ENCODE results near the gene TBC1D24. TPM values are rescaled to one million over a fixed set of nuclear protein-coding genes. Genes with fewer than 3 reads are reported as not detected.

TBC1D24 gene
- polyA plus RNA-seq, 3 donors from 2014 or later = 1.1 to 4.5 (median 2.4) TPM

GRCh38 chr16:2457267-2457666 is 17.7 kb upstream of the TBC1D24 start:
- Mint-ChIP-seq H3K27ac (no peak overlapping the region), H3K4me3 (no peak overlapping the region), H3K27me3 (ENCODE audit: low read depth in 3 of 3) (peaks cover 0 to 5% (median 0%) of the 10 kb centered on the region in 3 donors), H3K4me1 (peaks cover 6% of the 10 kb centered on the region in 2 donors), H3K9me3 (no peaks in the 10 kb centered on the region), H3K36me3 (peaks cover 5 to 9% (median 8%) of the 10 kb centered on the region in 3 donors)
- no peak for DNase-seq

- Mint-ChIP-seq H3K9me3 (no peaks in the 10 kb centered on the region), H3K27me3 (ENCODE audit: low read depth in 3 of 3) (peaks cover 0 to 4% (median 0%) of the 10 kb centered on the region in 3 donors), H3K4me1 (peaks cover 6% of the 10 kb centered on the region in 2 donors), H3K27ac (peak overlapping the region in 2 of 6 donors; percentile 55 to 56), H3K4me3 (peak overlapping the region in 1 of 5 donors; percentile 26), H3K36me3 (peaks cover 0 to 4% (median 3%) of the 10 kb centered on the region in 3 donors)
- no peak for DNase-seq
These were observed 17.0 kb upstream of the TBC1D24 start for GRCh38 chr16:2457946-2458345.

GRCh38 chr16:2458887-2459646 is 15.9 kb upstream of the TBC1D24 start:
- peaks cover 0 to 4% (median 0%) of the 10 kb centered on the region in 3 donors for H3K27me3 Mint-ChIP-seq (ENCODE audit: low read depth in 3 of 3)
- H3K9me3 Mint-ChIP-seq = no peaks in the 10 kb centered on the region
- no peaks in the 10 kb centered on the region for H3K36me3 Mint-ChIP-seq
- H3K27ac Mint-ChIP-seq = peak overlapping the region in 5 of 6 donors; percentile 36 to 92 (median 85)
- peaks cover 6% of the 10 kb centered on the region in 2 donors for H3K4me1 Mint-ChIP-seq
- no peak for DNase-seq
- peak overlapping the region; percentile 85 to 94 (median 93) for H3K4me3 Mint-ChIP-seq

GRCh38 chr16:2459647-2460390 is 15.1 kb upstream of the TBC1D24 start, which contains the start of gene TEDC2:
TEDC2 (plus strand) TSS chr16:2460109; CDS start chr16:2460145, 36 bp downstream.
- H3K9me3 Mint-ChIP-seq = no peaks in the 10 kb centered on the region
- H3K27ac Mint-ChIP-seq = peak within 1 kb of the TSS in 5 of 6 donors; percentile 36 to 92 (median 85)
- H3K27me3 Mint-ChIP-seq (ENCODE audit: low read depth in 3 of 3) = peaks cover 0 to 4% (median 0%) of the 10 kb centered on the region in 3 donors
- H3K4me3 Mint-ChIP-seq = peak within 1 kb of the TSS; percentile 85 to 94 (median 93)
- H3K4me1 Mint-ChIP-seq = peaks cover 6% of the 10 kb centered on the region in 2 donors
- no peaks in the 10 kb centered on the region for H3K36me3 Mint-ChIP-seq
- DNase-seq = peak; percentile 96 to 97 (median 96)

GRCh38 chr16:2460391-2460713 is 14.6 kb upstream of the TBC1D24 start:
- H3K27me3 Mint-ChIP-seq (ENCODE audit: low read depth in 3 of 3) = peaks cover 0 to 4% (median 0%) of the 10 kb centered on the region in 3 donors
- peaks cover 6% of the 10 kb centered on the region in 2 donors for H3K4me1 Mint-ChIP-seq
- peak overlapping the region in 2 of 5 donors; percentile 42 to 44 for H3K4me3 Mint-ChIP-seq
- H3K27ac Mint-ChIP-seq = no peak overlapping the region
- no peak for DNase-seq
- H3K9me3 Mint-ChIP-seq = no peaks in the 10 kb centered on the region
- H3K36me3 Mint-ChIP-seq = no peaks in the 10 kb centered on the region

- no peaks in the 10 kb centered on the region for H3K36me3 Mint-ChIP-seq
- no peak overlapping the region for H3K27ac Mint-ChIP-seq
- no peak for DNase-seq
- peaks cover 6% of the 10 kb centered on the region in 2 donors for H3K4me1 Mint-ChIP-seq
- no peaks in the 10 kb centered on the region for H3K9me3 Mint-ChIP-seq
- peaks cover 0 to 6% (median 0%) of the 10 kb centered on the region in 3 donors for H3K27me3 Mint-ChIP-seq (ENCODE audit: low read depth in 3 of 3)
- H3K4me3 Mint-ChIP-seq = peak overlapping the region in 2 of 5 donors; percentile 43 to 44
These were observed 14.0 kb upstream of the TBC1D24 start for GRCh38 chr16:2460916-2461315.

GRCh38 chr16:2462031-2462866 is 12.7 kb upstream of the TBC1D24 start:
- no peak overlapping the region for H3K27ac Mint-ChIP-seq
- H3K36me3 Mint-ChIP-seq = no peaks in the 10 kb centered on the region
- DNase-seq = no peak
- no peaks in the 10 kb centered on the region for H3K9me3 Mint-ChIP-seq
- H3K4me1 Mint-ChIP-seq = peaks cover 6 to 9% of the 10 kb centered on the region in 2 donors
- H3K4me3 Mint-ChIP-seq = no peak overlapping the region
- peaks cover 0 to 10% (median under 1%) of the 10 kb centered on the region in 3 donors for H3K27me3 Mint-ChIP-seq (ENCODE audit: low read depth in 3 of 3)

GRCh38 chr16:2464333-2464732 is 10.6 kb upstream of the TBC1D24 start:
- no peak for DNase-seq
- H3K36me3 Mint-ChIP-seq = no peaks in the 10 kb centered on the region
- no peak overlapping the region for H3K27ac Mint-ChIP-seq
- H3K9me3 Mint-ChIP-seq = no peaks in the 10 kb centered on the region
- H3K27me3 Mint-ChIP-seq (ENCODE audit: low read depth in 3 of 3) = peaks cover 0 to 13% (median 3%) of the 10 kb centered on the region in 3 donors
- peaks cover 5 to 9% of the 10 kb centered on the region in 2 donors for H3K4me1 Mint-ChIP-seq
- H3K4me3 Mint-ChIP-seq = no peak overlapping the region

- Mint-ChIP-seq H3K27ac (no peak overlapping the region), H3K4me3 (no peak overlapping the region), H3K36me3 (no peaks in the 10 kb centered on the region), H3K4me1 (peaks cover 0 to 5% of the 10 kb centered on the region in 2 donors), H3K27me3 (ENCODE audit: low read depth in 3 of 3) (peaks cover 8 to 19% (median 10%) of the 10 kb centered on the region in 3 donors), H3K9me3 (no peaks in the 10 kb centered on the region)
- DNase-seq = no peak
These were observed 9.1 kb upstream of the TBC1D24 start for GRCh38 chr16:2465653-2466415.

GRCh38 chr16:2466667-2467527 is 8.0 kb upstream of the TBC1D24 start:
- DNase-seq = no peak
- Mint-ChIP-seq H3K36me3 (no peaks in the 10 kb centered on the region), H3K27ac (no peak overlapping the region), H3K4me1 (peaks cover 0 to 5% of the 10 kb centered on the region in 2 donors), H3K4me3 (peak overlapping the region in 3 of 5 donors; percentile 7 to 44 (median 42)), H3K27me3 (ENCODE audit: low read depth in 3 of 3) (peaks cover 8 to 19% (median 10%) of the 10 kb centered on the region in 3 donors), H3K9me3 (no peaks in the 10 kb centered on the region)

- peak overlapping the region in 2 of 5 donors; percentile 7 to 42 for H3K4me3 Mint-ChIP-seq
- no peaks in the 10 kb centered on the region for H3K36me3 Mint-ChIP-seq
- no peaks in the 10 kb centered on the region for H3K9me3 Mint-ChIP-seq
- H3K27me3 Mint-ChIP-seq (ENCODE audit: low read depth in 3 of 3) = peaks cover 8 to 19% (median 10%) of the 10 kb centered on the region in 3 donors
- peaks cover 0 to 5% of the 10 kb centered on the region in 2 donors for H3K4me1 Mint-ChIP-seq
- no peak for DNase-seq
- no peak overlapping the region for H3K27ac Mint-ChIP-seq
These were observed 7.2 kb upstream of the TBC1D24 start for GRCh38 chr16:2467528-2468232.

All from immature natural killer cell (primary cell).